Retinal pigment epithelial cell (primary cell): ENCODE data around the gene ATP13A2.
A peak's percentile ranks its signal among the peaks of the same experiment; 100 is the strongest.

Source experiments
- DNase-seq: peaks from one replicate; pipeline ENCODE4 v3.0.0-alpha.2; 2010; ENCODE audit warnings: low read depth
- H3K4me3 ChIP-seq: 2 replicates; pipeline ENCODE4 v1.5.1; 2011; ENCODE audit warnings: mild to moderate bottlenecking, low read length, control low read depth, moderate library complexity
- TF ChIP-seq, protein P1 (sequence below): conservative IDR thresholded peaks from 2 replicates; pipeline ENCODE4 v1.5.1; 2011; ENCODE audit warnings: low read depth, low read length, control low read depth, inconsistent platforms

Gene ATP13A2

DNA sequence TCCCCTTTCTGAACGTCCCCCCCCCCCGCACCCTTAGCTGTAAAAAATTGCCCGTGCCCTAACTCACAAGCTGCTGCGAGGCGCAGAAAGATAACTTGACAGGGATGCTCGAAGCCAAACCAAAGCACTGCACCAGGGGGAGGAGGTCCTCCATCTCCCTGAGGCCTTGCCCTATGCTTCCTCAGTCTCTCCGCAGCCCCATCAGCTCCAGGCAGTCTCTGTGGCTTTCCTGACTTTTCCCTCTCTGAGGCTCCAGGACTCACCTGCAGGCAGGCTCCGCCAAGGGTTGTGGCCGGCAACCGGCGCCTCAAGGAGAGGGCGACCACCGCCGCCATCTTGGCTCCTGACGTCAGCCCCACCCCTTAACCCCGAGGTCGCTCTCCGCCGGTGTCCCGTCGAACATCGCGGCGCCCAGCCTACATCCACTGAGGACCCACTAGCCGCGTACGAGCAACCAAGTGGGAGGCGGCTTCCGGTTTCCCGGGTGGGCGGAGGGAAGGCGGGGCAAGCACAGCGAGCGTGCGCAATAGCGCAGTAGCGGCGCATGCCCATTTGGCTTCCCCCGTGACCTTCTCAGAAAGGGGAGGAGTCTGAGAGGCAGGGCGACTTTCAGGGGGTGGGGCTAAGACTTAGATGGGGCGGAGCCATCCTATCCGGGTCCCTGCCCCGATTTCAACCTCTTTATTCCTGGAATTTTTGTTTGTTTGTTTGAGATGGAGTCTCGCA, 42.1 kb upstream of the ATP13A2 start, which contains the start of gene SDHB:
Gene SDHB (minus strand): TSS at position 348 of the 726 bp plus-strand sequence. CDS start 13 bp downstream, at position 335.
- peak; percentile 91 for DNase-seq
- H3K4me3 ChIP-seq = peak within 1 kb of the TSS; percentile 99
- TF ChIP-seq, protein P1, sequence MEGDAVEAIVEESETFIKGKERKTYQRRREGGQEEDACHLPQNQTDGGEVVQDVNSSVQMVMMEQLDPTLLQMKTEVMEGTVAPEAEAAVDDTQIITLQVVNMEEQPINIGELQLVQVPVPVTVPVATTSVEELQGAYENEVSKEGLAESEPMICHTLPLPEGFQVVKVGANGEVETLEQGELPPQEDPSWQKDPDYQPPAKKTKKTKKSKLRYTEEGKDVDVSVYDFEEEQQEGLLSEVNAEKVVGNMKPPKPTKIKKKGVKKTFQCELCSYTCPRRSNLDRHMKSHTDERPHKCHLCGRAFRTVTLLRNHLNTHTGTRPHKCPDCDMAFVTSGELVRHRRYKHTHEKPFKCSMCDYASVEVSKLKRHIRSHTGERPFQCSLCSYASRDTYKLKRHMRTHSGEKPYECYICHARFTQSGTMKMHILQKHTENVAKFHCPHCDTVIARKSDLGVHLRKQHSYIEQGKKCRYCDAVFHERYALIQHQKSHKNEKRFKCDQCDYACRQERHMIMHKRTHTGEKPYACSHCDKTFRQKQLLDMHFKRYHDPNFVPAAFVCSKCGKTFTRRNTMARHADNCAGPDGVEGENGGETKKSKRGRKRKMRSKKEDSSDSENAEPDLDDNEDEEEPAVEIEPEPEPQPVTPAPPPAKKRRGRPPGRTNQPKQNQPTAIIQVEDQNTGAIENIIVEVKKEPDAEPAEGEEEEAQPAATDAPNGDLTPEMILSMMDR = no peak

DNA sequence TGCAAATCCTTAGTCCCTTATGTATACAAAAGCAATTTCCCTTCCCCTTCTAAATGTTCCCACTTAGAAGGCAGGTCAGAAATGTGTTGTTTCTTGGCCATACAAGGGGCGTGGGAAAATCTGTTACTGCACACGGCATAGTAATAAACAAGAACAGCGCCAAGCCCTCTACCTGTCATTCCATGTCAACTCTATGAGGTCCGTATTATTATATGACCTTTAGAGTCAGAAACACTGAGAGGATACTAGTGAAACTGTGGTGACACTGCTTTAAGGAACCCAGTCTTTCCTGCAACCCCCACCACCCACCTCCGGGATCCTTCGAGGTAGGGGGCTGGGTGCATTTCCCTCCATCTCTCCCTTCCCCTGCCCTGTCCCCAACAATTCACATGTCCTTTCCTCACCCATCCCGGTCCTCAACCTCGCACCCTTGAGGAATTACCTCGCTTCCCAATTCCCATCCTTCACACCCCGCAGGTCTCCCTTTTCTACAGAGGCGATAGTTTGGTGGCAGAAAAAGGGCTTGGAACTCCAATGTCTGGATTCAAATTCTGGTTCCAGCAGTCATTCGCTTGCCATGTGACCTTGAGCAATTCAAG, 41.5 kb upstream of the ATP13A2 start:
- H3K4me3 ChIP-seq = peak overlapping the region; percentile 99
- DNase-seq = no peak
- TF ChIP-seq, protein P1 = no peak

DNA sequence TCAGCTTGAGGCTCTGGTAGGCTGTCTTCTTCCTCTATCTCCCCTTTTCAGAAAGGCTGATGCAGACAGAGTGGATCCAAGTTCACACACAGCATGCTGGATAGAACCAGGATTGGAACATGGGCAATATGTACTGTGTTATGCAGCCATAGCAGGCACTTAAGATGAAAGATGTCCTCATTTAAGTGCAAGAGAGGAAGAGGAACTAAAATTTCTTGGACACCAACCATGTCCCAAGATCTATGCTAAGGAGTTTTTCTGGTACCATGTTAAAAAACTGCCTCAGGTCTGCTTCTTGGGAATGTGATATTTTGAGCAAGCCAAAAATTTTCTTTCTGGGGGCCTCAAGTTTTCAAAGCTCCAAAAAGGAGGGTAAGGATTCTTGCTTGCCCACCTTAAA, 40.9 kb upstream of the ATP13A2 start:
- TF ChIP-seq, protein P1 = no peak
- no peak for DNase-seq
- H3K4me3 ChIP-seq = peak overlapping the region; percentile 99

DNA sequence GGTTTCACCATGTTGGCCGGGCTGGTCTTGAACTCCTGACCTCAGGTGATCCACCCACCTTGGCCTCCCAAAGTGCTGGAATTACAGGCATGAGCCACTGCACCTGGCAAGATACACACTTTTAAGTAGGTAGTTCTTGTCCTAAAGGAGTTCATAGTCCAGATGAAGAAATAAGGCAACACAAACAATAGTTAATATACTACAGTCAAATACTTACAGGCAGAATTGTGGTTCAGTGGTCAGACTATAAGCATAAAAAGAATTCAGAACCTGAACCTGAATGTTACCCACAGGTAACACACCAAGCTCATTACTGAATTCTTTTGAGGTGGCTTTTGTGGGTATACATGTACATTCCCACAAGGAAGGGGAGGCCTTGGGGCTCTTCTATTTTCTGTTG, 40.3 kb upstream of the ATP13A2 start:
- H3K4me3 ChIP-seq = no peak overlapping the region
- DNase-seq = no peak
- TF ChIP-seq, protein P1 = no peak

DNA sequence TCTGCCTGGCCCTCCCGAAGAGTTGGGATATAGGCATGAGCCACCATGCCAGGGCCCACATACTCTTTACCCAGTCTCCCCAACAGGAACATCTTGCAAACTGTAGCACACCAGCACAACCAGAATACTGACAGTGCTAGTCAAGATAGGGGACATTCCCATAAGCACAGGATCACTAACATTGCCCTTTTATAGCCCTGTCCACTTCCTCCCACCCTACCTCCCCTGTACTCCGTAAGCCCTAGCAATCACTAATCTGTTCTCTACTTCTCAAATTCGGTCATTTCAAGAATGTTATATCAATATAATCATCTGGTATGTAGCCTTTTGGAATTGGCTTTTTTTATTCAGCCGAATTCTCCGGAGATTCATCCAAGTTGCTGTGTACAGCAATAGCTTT, 36.2 kb upstream of the ATP13A2 start:
- TF ChIP-seq, protein P1 = no peak
- H3K4me3 ChIP-seq = no peak overlapping the region
- DNase-seq = no peak

DNA sequence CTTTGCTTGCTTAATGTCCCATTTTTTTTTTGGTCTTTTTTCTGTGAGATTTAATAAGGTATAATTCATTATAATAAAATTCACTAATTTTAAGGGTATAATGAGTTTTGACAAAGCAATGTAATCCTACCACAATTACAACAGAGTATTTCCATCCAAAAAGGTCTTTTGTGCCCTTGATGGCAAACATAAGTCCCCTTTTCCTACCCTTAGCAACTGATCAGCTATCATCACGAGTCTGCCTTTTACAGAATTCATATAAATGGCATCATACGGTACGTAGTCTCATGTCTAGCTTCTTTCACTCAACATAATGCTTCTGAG, 34.6 kb upstream of the ATP13A2 start:
- no peak overlapping the region for H3K4me3 ChIP-seq
- TF ChIP-seq, protein P1 = no peak
- DNase-seq = no peak
